RWPE1 (cell line): ENCODE results near the gene LRRFIP1.

Experiments used
- CTCF ChIA-PET: fragments of 350-600 bp; sonication (Branson Sonifier 250); formaldehyde crosslinking; extraction: SDS; loops from one replicate; lab custom pipeline; 2021; lab: Yijun Ruan, JAX
- POLR2A ChIA-PET: fragments of 400-600 bp; formaldehyde crosslinking; extraction: SDS; loops from one replicate; lab custom pipeline; 2020; ENCODE audit warnings: antibody characterized with exemption; ENCODE audit not compliant: low non-redundant PET; lab: Yijun Ruan, JAX
- DNase-seq: peaks from one replicate; pipeline ENCODE4 v3.0.0; 2012; ENCODE audit warnings: low spot score
- H3K27ac ChIP-seq: fragments of 450-650 bp; 2 replicates; pipeline ENCODE4 v1.5.1; 2017
- TF ChIP-seq, protein P1 (sequence below): fragments of 450-650 bp; conservative IDR thresholded peaks from 2 replicates; pipeline ENCODE4 v1.5.1; 2017; ENCODE audit warnings: low read depth, mild to moderate bottlenecking

LRRFIP1 gene

DNA sequence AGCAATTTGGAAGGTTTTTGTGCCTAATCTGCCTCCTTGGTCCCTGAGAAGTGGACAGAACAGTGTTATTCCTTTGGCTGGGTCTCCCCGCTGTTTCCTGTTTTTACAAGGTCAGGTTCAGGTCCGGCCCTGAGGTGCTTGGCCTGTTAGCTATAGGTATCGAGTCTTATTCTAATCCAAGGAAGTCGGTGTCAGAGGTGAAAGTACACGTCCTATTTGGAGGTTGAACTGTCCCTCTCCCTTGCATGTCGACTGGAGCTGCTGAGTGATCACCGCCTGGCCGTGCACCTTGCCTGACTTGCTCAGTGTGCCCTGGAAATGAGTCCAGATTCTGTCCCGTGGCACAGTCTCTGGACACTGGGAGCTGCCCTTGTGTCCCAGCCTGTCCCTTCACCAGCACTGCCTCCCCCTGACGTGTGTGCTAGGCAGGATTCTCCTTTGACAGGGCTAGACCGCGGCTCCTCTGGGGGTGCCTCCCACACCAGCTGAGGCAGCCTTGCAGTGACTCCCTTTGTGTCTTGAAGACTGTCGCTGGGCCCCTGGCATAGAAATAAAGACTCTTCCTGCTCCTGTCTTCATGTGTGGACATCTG, 105.5 kb downstream of the LRRFIP1 start:
- TF ChIP-seq, protein P1, sequence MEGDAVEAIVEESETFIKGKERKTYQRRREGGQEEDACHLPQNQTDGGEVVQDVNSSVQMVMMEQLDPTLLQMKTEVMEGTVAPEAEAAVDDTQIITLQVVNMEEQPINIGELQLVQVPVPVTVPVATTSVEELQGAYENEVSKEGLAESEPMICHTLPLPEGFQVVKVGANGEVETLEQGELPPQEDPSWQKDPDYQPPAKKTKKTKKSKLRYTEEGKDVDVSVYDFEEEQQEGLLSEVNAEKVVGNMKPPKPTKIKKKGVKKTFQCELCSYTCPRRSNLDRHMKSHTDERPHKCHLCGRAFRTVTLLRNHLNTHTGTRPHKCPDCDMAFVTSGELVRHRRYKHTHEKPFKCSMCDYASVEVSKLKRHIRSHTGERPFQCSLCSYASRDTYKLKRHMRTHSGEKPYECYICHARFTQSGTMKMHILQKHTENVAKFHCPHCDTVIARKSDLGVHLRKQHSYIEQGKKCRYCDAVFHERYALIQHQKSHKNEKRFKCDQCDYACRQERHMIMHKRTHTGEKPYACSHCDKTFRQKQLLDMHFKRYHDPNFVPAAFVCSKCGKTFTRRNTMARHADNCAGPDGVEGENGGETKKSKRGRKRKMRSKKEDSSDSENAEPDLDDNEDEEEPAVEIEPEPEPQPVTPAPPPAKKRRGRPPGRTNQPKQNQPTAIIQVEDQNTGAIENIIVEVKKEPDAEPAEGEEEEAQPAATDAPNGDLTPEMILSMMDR: no peak
- CTCF ChIA-PET: interaction anchor here (0.6 to 1.3 kb wide), 2 partner anchors 27 to 59 kb away, joined by 3 read pairs; no protein-coding TSS in a partner anchor
- DNase-seq: no peak
- H3K27ac ChIP-seq: peak overlapping the region; percentile 54
- POLR2A ChIA-PET: no interaction called here

DNA sequence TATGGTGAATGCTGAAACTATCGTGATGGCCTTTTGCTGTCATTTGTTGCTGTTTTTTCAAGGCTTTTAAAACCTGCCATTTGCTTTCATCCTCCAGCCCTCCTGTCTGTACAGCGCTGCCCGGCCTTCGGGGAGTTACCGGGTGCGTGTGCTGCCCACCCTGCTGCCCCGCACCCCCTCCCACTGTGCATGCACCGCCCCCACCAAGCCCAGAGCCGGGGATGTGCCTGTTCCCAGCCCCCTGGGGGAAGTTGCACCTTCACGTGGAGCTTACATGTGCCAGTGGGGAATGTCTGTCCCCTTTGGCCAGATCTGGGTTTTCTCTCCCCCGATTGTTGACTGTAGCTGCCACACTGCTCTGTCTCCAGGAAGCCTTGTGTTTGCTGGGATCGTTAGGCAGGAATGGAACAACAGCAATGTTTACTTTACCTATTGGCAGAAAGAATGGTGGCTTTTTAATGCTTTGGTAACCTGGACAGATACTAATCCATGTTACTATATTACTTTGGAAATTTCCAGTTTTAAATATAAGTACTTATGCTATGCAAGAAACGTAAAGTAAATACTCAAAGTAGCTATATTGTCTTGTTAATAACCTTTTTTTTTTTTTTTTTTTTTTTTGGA, 106.4 kb downstream of the LRRFIP1 start:
- TF ChIP-seq, protein P1: no peak
- CTCF ChIA-PET: interaction anchor here (0.7 to 1.3 kb wide), 2 partner anchors 60 to 61 kb away, joined by 3 read pairs; no protein-coding TSS in a partner anchor
- POLR2A ChIA-PET: interaction anchor here (0.6 kb wide), 1 partner anchor 60 kb away, joined by 9 read pairs; no protein-coding TSS in a partner anchor
- peak overlapping the region; percentile 47; the same call in 1 of the 2 replicates for H3K27ac ChIP-seq
- DNase-seq: no peak

DNA sequence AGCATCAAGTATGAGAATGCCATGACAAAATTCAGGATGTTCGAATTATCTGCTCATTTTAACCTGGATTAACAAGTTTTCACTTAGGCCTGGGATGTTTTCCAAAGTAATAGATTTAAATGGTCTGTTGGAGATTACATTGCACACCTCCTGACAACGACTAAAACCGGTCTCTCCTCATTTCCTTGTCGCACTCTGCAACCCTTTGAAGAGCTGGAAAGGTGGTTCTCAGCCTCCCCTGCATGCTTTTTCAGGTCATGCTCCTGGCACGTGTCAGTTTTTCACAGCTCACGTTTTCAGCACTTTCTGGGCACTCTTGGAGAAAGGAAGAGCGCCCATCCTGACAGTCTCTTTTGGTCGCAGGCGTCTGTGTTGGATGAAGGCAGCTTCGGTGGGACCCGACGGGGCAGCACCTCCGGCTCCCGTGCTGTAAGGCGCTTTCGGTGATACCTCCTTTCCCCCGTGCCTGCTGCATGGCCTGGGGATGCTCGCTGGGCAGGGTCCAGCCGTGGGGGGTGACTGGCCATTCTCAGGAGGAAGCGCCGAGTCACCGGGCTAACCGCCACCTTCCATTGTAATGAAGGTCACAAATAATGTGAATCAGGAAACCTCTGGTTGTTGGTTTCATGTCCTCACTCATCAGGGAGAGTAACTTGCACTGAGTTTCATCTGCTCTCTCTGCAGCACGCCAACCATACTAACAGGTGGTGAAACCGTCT, 107.7 kb downstream of the LRRFIP1 start:
- H3K27ac ChIP-seq: peak overlapping the region; percentile 30; the same call in 1 of the 2 replicates
- TF ChIP-seq, protein P1: no peak
- CTCF ChIA-PET: no interaction called here
- POLR2A ChIA-PET: no interaction called here
- no peak for DNase-seq

DNA sequence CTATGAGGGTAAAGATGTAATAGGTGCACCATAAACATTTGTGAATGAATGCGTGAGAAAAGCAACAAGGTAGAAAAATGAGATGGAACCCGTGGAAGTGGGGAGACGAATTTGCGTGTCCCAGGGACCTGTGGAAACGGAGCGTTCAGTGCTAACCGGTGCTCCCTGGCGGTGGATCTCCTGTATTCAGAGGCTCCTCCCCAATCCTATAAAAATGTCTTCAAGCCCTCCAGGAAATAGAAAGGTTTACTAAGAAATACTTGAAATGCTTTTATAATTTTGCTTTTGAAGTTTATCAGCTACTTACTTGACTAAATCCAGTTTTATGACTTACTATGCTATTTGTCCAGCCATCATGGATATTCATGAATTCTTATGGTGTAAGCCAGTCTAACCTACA, 108.4 kb downstream of the LRRFIP1 start:
- no peak overlapping the region for H3K27ac ChIP-seq
- ChIA-PET POLR2A (no interaction called here), CTCF (no interaction called here)
- no peak for DNase-seq
- TF ChIP-seq, protein P1: no peak

DNA sequence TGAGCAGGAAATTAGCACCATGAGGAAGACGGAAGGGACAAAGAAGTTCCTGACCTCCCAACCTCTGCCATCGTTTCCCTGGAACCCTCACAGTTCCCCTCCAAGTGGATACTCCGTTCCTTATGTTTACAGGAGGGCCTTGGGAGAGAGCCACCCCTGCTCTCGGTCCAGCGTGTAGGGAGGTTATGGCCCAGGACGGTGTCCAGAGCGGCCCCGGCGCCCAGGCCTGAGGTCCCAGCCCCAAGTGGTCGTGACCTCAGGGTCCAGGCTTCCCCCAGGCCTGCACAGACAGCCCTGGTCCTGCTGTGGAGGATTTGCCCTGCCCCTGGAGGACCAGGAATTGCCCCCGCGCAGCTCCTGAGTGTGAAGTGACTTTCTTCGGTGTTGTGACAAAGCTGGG, 109.4 kb downstream of the LRRFIP1 start:
- TF ChIP-seq, protein P1: no peak
- CTCF ChIA-PET: interaction anchor here (0.9 kb wide), 1 partner anchor 16 kb away, joined by 3 read pairs; no protein-coding TSS in a partner anchor
- POLR2A ChIA-PET: no interaction called here
- DNase-seq: no peak
- peak overlapping the region; percentile 7 for H3K27ac ChIP-seq

DNA sequence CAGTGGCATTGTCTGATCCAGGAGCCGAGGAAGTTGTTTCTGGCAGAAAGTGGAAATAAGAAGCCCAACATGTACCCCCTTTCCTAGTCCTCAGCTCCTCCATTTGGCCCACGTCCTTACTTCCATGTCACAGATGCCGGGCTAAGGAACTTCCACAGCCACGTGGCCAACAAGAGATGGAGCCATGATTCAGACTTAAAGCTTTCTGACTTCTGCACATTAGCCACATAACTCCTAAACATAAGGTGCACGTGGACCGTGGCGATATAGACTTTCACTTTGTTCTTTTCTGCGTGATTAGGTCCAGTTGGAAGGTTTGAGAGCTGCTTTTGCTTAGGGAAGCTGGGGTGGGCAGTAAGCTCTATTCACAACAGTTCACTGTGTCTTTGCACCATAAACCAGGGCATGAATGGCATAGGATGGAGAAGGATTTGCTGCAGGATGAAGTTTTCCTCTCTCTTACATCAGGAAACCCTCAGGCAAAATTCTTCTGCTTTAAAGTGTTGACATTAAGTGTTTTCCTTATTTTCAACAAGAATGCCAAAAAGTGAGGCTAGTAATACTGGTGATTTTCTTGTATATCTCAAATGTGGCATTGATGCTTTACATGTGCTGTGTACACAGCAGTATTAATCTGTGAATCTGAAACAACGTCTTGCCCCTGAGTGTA, 109.9 kb downstream of the LRRFIP1 start:
- ChIA-PET POLR2A (no interaction called here), CTCF (interaction anchor here (0.9 kb wide), 1 partner anchor 16 kb away, joined by 3 read pairs; no protein-coding TSS in a partner anchor)
- no peak for DNase-seq
- TF ChIP-seq, protein P1: no peak
- peak overlapping the region; percentile 7 for H3K27ac ChIP-seq
